Central memory CD4-positive, alpha-beta T cell (primary cell): ENCODE results near the gene CFAP410.
"Not testable (repeated sequence)": the region's sequence is repeated elsewhere in the genome, so short reads cannot be mapped to it uniquely, and the experiment has no call there.

ENCODE experiments used
- DNase-seq: peaks from one replicate; pipeline ENCODE4 v3.0.0; 2022

Gene CFAP410

DNA sequence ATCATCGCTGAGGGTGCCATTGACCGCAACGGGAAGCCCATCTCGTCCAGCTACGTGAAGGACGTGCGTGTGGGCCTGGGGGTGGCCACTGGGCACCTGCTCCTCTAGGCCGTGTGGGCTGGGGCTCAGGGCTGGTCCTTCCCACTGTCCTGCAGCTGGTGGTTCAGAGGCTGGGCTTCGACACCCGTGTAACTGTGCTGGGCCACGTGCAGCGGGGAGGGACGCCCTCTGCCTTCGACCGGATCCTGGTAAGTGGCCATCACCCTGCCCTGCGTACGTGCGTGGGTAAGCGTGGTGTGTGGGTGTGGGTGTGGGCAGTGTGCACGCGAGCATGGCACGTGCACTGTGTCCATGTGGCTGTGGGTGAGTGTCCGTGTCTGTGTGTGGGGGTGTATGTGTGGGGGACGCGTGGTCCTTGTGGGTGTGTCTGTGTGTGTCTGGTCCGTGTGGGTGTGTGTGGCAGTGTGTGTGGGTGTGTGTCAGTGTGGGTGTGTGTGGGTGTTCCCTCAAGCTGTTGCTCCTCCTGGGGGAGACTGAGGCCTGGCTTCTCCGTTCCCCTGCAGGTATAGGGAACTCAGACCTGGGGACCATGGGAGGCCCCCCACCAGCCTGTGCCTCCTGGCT is 22.8 kb downstream of the CFAP410 start:
- DNase-seq: no peak

DNA sequence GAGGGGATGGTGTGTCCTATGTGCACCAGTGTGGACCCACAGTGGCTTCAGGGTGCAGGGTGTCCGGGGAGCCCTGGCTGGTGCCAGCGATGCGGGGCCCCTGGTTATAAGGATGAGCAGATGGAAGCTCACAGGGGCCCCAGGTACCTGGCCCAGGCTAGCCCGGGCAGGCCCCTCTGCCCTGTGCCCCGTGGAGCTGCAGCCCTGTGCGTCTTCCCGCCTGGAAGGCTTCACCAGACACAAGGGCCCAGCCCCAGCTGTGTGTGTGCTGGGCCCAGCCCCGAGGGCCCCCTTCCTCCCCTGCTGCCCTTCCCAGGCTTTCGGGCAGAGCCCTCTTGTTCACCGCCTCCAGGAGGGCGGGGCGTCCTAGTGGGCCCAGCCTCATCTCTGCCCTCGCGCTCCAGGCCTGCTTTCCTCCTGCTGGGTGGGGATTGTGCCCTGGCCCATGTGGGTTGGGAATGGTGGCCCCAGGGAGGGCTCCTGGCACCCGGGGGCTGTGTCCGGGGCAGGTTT is 23.4 kb downstream of the CFAP410 start:
- no peak for DNase-seq

DNA sequence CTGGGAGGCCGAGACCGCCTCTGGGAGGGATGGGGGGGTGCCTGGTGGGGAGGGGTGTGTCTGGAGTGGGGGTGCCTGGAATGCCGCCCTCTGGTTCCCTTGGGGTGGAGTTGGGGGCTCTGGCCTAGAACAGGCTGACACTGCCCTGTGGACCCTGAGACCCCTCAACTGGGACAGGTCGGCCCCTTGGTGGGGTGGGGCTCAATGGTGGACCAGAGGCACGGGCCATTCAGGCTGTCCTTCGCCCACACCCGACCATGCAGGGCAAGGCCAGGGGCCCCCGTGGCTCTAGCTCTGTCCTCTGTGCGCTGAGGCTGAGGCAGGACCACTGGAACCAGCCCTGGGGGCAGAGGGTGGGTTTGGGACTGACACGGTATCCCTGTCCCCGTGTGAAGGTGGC is 24.6 kb downstream of the CFAP410 start:
- DNase-seq: no peak

DNA sequence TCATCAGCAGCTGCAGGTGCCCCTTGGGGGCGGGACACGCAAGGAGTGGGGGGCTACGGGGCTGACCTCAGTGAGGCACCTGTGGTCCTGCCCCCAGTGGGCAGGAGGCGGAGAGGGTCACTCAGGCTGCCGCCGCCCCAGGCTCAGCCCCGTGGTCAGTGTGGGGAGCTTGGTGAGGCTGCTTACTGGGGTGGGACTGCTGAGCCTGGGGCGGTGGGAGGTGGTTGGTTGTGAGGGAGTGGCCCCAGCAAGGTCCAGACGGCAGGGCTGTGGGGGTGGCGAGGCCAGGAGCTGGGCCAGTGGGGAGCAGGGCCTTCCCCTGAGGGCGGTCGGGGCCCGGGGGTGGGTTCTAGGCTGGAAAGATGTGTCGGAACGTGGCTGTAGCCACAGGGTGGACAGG is 25.1 kb downstream of the CFAP410 start:
- DNase-seq: no peak

DNA sequence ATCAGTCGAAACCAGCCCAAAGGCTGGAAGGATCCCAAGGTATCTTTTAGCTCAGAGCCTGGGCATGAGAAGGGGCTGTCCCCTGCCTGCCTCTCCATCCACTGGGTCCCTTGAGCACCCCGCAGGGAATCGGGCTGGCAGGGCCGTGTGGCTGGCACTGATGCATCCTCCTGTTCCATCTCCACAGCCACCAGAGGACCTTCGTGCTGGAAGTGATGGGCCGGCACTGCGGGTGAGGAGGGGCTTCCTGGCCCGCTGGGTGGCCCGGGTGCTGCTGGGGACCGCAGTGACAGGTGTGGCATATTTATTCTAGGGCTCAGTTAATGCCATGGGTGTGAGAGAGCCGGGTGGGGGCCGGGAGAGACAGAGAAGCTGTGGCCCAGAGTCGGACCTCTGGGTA is 25.7 kb downstream of the CFAP410 start:
- no peak for DNase-seq

DNA sequence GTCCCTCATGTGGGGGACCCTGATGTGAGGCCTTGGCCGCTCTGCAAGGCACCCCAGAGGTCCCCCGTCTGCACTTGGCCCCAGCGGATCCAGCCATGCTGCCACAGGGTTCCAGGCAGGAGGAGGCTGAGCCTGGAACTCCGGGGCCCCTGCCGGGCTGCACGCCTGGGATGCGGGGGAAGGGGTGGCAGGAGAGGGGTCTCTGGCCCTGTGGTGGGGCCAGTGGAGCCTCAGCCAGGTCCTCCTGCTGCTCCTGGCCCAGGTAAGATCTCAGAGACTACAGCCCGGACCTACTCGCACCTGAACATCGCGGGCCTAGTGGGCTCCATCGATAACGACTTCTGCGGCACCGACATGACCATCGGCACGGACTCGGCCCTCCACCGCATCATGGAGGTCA is 26.5 kb downstream of the CFAP410 start:
- DNase-seq: no peak

DNA sequence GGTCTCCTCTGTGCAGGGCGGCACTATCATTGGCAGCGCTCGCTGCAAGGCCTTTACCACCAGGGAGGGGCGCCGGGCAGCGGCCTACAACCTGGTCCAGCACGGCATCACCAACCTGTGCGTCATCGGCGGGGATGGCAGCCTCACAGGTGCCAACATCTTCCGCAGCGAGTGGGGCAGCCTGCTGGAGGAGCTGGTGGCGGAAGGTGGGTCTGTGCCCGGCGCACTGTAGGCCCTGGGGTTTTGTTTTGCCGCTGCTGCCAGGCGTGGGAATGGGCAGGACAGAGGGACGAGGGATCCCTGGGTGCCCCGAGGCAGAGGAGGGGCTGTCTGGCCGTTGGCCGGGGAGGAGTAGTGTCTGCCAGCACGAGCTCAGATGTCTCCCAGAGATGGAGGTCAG is 27.1 kb downstream of the CFAP410 start:
- no peak for DNase-seq

DNA sequence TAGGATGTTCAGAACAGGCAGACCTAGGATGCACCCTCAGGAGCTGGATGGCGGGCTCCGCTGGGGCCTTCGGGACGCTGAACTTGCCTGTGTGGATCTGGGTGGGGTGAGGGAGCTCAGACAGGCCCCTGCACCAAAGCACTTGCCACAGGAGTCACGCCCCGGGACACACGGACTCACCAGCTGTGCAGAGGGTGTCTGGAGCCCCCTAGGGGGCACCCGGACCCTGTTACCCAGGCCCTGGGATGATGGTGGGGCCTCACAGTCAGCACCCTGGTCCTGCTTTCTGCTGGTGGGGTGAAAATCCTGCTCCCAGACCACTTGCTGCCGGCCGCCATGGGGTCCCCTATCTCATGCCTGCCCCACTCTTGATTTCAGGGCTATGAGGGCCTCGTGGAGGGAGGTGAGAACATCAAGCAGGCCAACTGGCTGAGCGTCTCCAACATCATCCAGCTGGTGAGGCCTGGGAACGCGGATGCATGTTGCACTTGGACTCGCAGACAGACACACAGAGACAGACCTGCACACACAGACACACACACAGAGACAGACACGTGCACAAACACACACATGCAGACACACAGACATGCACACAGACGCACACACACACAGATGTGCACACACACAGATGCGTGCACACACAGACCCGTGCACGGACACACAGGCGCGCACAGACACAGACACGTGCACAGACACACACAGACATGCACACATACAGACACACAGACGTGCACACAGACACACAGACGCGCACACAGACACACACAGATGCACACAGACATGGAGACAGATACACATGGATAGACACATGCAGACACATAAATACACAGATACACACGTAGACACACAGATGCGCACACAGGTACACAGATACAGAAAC is 28.3 kb downstream of the CFAP410 start:
- no peak for DNase-seq

DNA sequence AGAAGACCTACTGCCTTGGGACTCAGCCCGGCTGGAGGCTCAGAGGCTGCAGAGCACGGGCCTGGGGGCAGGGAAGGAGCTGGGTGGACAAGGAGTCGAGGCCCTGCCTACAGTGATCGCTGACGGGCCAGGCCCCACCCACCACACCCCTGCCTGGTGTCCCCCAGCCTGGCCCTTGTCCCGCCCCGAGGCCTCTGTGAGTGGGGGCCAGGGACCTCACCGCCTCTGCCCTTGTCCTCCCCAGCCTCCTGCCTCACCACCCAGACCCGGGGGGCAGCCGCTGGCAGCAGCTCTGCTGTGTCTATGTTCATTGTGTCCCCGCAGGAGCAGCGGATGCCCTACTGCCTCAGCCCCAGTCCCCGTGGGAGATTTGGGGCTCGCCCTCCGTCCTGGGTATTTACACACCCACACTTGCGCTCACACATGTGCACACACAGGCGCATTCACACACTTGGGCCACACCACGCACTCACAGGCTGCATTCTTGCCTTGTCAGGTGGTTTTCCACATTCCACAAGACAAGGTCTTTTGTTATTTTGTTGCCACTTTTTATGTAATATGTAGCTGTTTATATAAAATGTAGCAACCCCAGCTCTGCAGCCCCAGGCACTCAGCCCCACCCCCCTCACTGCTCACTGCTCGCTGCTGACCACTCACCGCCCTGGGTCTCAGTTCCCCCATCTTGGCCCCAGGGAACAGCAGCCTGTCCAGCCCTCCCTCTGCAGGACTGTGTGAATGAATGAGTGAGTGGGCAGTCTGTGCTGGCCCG is 32.1 kb downstream of the CFAP410 start:
- DNase-seq: no peak

DNA sequence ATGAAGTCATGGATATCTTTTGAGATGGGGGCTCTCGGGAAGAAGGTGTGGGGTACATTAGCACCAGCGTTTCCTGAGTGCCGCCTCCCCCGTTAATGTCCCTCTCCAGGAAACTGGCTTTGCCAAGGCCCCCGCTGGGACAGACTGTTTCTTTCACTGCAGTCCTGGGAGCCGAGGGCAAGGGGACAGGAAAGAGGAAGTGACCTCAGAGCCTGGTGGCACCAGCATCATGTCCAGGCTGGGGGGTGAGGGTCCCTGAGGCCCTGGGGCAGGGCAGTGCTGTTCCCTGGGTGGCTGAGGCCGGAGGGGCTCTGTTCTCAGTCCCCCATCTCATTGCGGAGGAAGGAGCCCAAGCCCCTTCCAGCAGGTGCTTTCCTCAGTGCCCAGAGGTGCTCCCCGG is 33.5 kb downstream of the CFAP410 start:
- DNase-seq: no peak

DNA sequence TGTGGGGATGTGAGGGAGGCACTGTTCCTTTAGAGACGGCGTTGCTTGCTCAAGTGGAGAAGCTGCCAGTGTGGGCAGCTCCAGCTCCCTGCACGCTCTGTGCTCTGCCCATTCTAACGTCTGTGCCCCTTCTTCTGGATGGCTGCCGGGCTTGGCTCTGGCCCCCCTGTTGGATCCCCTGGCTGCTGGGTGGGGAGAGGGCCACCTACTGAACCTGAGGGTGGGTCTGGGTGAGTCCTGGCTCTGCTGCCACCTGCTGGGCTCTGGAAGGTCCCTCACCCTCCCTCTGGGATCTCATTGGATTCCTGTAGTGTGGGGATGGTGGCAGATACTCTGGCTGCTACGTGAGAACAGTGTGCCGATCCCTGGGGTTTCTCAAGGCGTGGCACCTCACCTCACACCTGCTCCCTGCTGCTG is 34.3 kb downstream of the CFAP410 start:
- DNase-seq: peak; percentile 34

DNA sequence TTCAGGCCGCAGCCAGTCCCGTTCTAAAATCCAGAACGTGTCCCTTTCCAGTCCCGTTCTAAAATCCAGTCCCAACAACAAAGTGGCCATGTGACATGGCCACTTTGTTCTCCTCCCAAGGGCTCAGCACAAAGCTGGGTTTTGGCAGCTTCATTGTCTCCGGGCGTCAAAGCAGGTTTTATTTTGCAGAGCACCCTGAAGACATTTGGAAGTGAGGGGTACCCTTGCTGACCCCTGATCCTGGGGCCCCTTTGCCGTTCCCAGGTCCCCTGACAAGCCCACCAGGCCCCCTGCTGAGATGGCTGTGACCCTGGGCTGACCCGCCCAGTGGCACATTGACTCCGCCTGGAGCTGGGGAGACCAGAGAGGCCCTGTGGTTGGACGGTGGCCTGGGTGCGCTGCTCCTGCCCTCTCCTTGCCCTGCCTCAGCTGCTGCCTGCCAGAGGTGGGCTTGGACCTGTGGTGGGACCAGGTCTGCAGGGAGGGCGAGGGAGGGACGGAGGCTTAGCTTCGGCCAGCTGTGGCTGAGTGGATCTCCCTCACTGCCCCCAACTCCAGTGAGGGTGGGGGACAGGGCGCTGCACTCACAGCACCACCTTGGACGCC is 35.1 kb downstream of the CFAP410 start:
- no peak for DNase-seq

DNA sequence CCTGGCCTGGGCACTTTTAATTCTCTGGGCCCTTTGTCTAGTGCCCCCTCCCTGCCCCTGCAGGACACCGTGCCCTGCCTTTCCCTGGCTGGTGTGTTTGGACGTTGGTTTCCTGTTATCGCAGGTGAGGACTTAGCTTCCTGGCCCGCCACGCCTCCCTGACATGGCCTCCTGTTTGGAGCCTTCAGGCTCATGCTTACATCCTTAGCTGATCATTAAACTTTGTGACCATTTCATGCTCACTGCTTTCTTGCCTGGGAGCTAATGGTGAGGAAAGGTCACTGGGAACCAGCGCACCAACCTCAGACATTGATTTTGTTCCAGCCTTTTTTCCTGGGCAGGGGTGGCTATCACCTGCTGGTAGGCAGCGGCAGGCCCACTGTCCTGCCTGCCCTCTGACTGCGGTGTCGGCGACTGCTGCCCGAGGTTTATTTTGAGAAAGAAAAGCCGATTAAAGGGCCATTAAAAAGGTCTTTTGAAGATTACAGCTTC is 35.7 kb downstream of the CFAP410 start:
- no peak for DNase-seq

DNA sequence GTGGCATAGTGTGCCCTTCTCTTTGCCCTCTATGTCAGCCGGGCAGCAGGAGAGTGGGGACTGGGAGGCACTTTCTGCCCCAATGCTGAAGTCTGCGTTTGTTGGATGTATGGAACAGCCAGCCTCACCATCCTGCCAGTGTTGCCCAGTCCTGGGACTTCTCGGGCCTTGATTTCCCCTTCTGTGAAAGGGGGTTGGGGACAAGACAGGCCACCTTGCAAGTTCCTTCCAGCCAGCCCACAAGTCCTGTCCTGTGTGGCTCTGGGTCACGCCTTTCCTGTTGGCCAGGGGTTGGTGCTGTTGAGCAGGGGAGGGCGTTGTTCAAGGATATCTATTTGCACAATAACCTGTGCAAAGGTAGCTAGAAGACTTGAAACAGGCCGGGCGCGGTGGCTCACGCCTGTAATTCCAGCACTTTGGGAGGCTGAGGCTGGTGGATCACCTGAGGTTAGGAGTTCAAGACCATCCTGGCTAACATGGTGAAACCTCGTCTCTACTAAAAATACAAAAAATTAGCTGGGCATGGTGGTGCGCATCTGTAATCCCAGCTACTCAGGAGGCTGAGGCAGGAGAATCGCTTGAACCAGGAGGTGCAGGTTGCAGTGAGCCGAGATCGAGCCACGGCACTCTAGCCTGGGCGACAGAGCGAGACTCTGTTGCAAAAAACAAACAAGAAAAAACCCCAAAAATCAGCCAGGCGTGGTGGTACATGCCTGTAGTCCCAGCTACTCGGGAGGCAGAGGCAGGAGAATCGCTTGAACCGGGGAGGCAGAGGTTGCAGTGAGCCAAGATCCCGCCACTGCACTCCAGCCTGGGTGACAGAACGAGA is 36.4 kb downstream of the CFAP410 start:
- not testable (repeated sequence) for DNase-seq

DNA sequence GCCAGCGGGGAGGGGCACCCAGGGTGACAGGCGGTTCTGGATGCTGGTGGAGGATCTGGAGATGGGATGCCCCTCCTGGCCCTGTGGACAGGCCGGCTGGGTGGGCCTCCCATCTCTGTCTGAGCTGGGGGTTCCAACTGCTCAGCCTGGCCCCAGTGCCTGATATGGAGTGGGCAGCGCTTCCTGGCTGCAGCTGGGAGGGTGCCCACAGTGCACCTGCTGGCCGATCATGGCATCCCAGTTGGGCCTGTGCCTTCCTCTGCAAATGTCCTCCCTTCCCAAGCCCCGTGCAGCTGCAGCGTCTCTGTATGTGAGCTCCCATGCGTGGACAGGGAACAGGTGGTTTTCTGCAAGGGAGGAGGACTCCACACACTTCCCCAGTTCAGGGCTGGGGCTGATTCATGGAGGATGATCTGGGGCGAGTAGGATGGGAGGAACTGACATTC is 37.2 kb downstream of the CFAP410 start:
- no peak for DNase-seq

DNA sequence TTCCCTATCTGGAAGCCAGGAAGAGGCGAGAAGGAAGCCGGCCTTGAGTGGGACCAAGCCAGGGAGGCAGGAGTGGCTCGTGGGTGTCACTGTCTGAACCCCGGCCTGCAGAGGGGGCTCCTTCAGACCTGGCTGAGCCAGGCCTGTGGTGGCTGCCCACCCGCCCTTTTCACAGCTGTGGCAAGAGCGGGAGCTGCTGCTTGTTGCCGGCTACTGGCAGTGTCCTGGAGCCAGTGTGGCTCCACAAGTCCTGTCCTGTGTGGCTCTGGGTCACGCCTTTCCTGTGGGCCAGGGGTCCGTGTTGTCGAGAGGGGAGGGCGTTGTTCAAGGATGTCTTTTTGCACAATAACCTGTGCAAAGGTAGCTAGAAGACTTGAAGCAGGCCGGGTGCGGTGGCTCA is 38.0 kb downstream of the CFAP410 start:
- no peak for DNase-seq

DNA sequence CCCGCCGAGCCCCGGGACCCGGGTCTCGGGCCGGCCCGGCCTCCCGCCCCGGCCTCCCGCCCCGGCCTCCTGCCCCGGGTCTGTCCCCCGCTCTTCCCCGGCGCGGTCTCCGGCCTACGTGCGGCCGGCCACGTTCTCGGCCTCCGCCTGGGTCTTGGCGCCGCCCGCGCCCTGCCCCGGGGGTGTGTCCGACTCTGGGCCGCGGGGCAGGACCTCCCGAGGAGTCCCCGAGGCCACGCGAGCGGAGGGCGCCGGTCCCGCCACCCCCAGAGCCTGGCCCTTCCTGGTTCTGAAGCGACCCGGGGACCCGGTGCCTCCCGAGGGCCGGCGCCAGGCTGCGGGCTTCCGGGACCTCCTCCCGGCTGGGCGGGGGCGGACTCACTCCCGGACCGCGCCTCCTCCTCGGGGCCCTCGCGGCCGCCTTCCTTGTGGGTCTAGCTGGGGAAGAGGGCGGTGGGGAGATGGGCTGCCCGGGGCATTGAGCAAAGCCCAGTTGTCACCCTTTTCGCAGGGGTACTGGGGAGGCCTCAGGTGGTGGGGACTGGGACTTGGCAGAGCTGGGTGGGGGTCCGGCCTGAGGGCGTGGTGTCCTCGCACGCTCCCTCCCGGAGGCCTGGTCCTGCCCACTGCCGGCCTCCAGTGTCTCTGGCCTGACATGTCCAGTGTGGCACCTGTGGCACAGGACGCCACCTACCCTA is 38.8 kb downstream of the CFAP410 start:
- peak; percentile 44 for DNase-seq

DNA sequence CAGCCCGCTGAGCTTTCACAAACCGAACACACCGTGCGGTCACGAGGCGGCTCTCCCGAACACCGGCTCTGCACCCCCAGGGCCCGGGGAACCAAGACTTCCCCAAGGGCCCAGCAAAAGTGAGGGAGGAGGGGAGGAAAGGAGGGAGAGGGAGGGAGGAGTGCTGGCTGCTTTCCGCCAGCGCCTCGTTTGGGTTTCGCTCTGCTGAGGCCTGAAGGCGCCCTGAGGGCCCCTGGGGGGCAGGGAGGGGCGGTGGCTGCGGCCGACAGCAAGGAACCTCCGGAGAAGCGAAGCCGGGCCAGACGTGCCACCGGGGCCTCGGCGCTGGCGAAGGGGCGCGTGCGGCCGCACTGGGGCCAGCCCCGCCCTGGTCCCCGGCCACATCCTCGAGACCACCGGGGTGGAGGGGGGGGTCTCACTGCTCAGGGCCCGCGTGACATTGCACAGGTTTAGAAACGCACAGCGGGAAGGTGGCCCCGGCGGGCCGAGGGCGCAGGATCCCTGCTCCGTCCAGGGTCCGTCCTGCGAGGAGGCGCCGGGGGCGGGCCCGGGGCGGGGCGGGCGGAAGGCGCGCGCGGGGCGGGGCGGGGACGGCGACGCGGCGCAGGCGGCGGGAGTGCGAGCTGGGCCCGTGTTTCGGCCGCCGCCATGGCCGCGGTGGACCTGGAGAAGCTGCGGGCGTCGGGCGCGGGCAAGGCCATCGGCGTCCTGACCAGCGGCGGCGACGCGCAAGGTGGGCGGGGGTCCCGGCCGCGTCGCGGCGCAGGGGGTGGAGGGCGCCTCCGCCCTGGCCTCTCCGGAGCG is 39.5 kb downstream of the CFAP410 start, which contains the start of gene PFKL:
TSS of gene PFKL (plus strand) at position 596 of the 804 bp plus-strand sequence. CDS start at position 649, 53 bp downstream.
- DNase-seq: peak; percentile 39

DNA sequence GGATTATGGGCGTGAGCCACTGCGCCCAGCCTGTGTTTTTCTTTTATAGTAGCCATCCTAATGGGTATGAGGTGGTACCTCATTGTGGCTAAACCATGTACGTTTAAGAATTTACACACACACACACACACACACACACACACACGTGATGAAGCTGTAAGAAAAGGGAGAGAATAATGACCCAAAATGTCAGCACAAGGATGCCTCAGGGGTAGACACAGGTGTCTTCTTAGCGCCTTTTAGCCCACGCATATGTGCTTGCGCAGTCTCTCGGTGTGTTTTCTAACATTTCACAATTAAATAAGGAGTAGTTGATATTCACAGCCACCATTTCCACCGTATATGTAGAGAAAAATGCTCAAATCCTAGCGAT is 40.1 kb downstream of the CFAP410 start:
- DNase-seq: peak; percentile 22

DNA sequence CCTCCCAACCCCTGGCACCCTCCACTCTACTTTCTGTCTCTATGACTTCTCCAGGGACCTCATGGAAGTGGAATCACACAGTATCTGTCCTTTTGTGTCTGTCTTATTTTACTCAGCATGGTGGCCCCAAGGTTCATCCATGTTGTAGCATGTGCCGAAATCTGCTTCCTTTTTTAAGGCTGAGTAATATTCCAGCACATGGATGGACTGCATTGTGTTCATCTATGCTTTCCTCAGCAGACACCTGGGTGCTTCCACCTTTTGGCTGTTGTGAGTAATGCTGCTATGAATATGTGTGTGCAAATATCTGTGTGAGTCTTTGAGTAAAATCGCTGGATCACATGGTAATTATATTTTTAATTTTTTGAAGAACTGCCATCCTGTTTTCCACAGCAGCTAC is 40.9 kb downstream of the CFAP410 start:
- no peak for DNase-seq
